Measurements from ENCODE around the gene LRMDA. TPM values are rescaled to one million over a fixed set of nuclear protein-coding genes. Genes with fewer than 3 reads are reported as not detected.

The LRMDA gene
- total RNA-seq, 2 experiments from 2014 or later, result not detected

GRCh38 chr10:76036111-76036940, 604.9 kb downstream of the LRMDA start:
- H3K4me2 ChIP-seq (ENCODE audit: low read length), result no peak overlapping the region
- H3K9me2 ChIP-seq (ENCODE audit: insufficient read depth, low read length), result no peaks in the 10 kb centered on the region
- POLR2A ChIA-PET, result no interaction called here

GRCh38 chr10:76036962-76037361, 605.5 kb downstream of the LRMDA start:
- H3K4me2 ChIP-seq (ENCODE audit: low read length), result no peak overlapping the region
- H3K79me2 ChIP-seq (ENCODE audit: insufficient read depth, low read depth, low read length), result no peaks in the 10 kb centered on the region
- ChIA-PET CTCF (ENCODE audit: unreplicated experiment) (interaction anchor here (0.5 kb wide), 1 partner anchor 8 kb away, joined by 3 read pairs; no protein-coding TSS in a partner anchor), POLR2A (no interaction called here)
- intact Hi-C loops (cut with micrococcal nuclease; ENCODE audit: unreplicated experiment), result no loop called here
- H4K20me1 ChIP-seq (ENCODE audit: insufficient read depth, low read length), result no peaks in the 10 kb centered on the region
- no TSS peak for BruUV-seq (replicated peaks)
- H3K4me1 ChIP-seq (ENCODE audit: insufficient read depth, low read length, poor library complexity, severe bottlenecking), result no peaks in the 10 kb centered on the region
- H3K9me2 ChIP-seq (ENCODE audit: insufficient read depth, low read length), result no peaks in the 10 kb centered on the region
- no peak for DNase-seq (ENCODE audit: low spot score)
- H3K4me3 ChIP-seq (ENCODE audit: low read depth, low read length, poor library complexity, severe bottlenecking), result no peak overlapping the region
- TF ChIP-seq EZH2phosphoT487 (IDR thresholded peaks at IDR 0.05; ENCODE audit: borderline replicate concordance, low read depth, low read length), result no peak
- TF ChIP-seq CTCF (conservative IDR thresholded peaks at IDR 0.05; ENCODE audit: low read length), result no peak
- no peak overlapping the region for H2AFZ ChIP-seq (ENCODE audit: low read length)
- no peak overlapping the region for H3K27ac ChIP-seq (ENCODE audit: low read depth, low read length, poor library complexity, severe bottlenecking)
- no peaks in the 10 kb centered on the region for H3K36me3 ChIP-seq (ENCODE audit: insufficient read depth, low read length)
- H3K9me3 ChIP-seq (ENCODE audit: low read length), result no peaks in the 10 kb centered on the region

More at GRCh38 chr10:76036111-76036940, 604.9 kb downstream of the LRMDA start:
- Histone ChIP-seq H3K79me2 (ENCODE audit: insufficient read depth, low read depth, low read length) (no peaks in the 10 kb centered on the region), H4K20me1 (ENCODE audit: insufficient read depth, low read length) (no peaks in the 10 kb centered on the region), H3K4me3 (ENCODE audit: low read depth, low read length, poor library complexity, severe bottlenecking) (no peak overlapping the region), H3K9me3 (ENCODE audit: low read length) (no peaks in the 10 kb centered on the region), H3K36me3 (ENCODE audit: insufficient read depth, low read length) (no peaks in the 10 kb centered on the region), H2AFZ (ENCODE audit: low read length) (no peak overlapping the region), H3K4me1 (ENCODE audit: insufficient read depth, low read length, poor library complexity, severe bottlenecking) (no peaks in the 10 kb centered on the region), H3K27ac (ENCODE audit: low read depth, low read length, poor library complexity, severe bottlenecking) (no peak overlapping the region)
- CTCF ChIA-PET (ENCODE audit: unreplicated experiment), result no interaction called here
- no TSS peak for BruUV-seq (replicated peaks)
- DNase-seq (ENCODE audit: low spot score), result peak; percentile 23
- TF ChIP-seq EZH2phosphoT487 (IDR thresholded peaks at IDR 0.05; ENCODE audit: borderline replicate concordance, low read depth, low read length) (no peak), CTCF (conservative IDR thresholded peaks at IDR 0.05; ENCODE audit: low read length) (peak; percentile 89)
- intact Hi-C loops (cut with micrococcal nuclease; ENCODE audit: unreplicated experiment), result no loop called here

- Histone ChIP-seq H3K27ac (ENCODE audit: low read depth, low read length, poor library complexity, severe bottlenecking) (no peak overlapping the region), H2AFZ (ENCODE audit: low read length) (no peak overlapping the region), H3K36me3 (ENCODE audit: insufficient read depth, low read length) (no peaks in the 10 kb centered on the region), H3K4me2 (ENCODE audit: low read length) (no peak overlapping the region), H3K4me1 (ENCODE audit: insufficient read depth, low read length, poor library complexity, severe bottlenecking) (no peaks in the 10 kb centered on the region), H3K79me2 (ENCODE audit: insufficient read depth, low read depth, low read length) (no peaks in the 10 kb centered on the region), H3K9me3 (ENCODE audit: low read length) (no peaks in the 10 kb centered on the region), H3K9me2 (ENCODE audit: insufficient read depth, low read length) (no peaks in the 10 kb centered on the region), H3K4me3 (ENCODE audit: low read depth, low read length, poor library complexity, severe bottlenecking) (no peak overlapping the region), H4K20me1 (ENCODE audit: insufficient read depth, low read length) (no peaks in the 10 kb centered on the region)
- intact Hi-C loops (cut with micrococcal nuclease; ENCODE audit: unreplicated experiment), result no loop called here
- ChIA-PET CTCF (ENCODE audit: unreplicated experiment) (interaction anchor here (0.5 kb wide), 1 partner anchor 8 kb away, joined by 3 read pairs; no protein-coding TSS in a partner anchor), POLR2A (no interaction called here)
- TF ChIP-seq EZH2phosphoT487 (IDR thresholded peaks at IDR 0.05; ENCODE audit: borderline replicate concordance, low read depth, low read length) (no peak), CTCF (conservative IDR thresholded peaks at IDR 0.05; ENCODE audit: low read length) (no peak)
- no TSS peak for BruUV-seq (replicated peaks)
- DNase-seq (ENCODE audit: low spot score), result no peak
These were observed 606.2 kb downstream of the LRMDA start for GRCh38 chr10:76037531-76038155.

Measured in OCI-LY7 (cell line).